KMS-11 (cell line): ENCODE measurements around the gene SLC1A2.

Source experiments
- H2AFZ ChIP-seq: fragments of 200-600 bp; sonication (generic); 2 replicates; pipeline ENCODE4 v1.6.1; 2016; ENCODE audit warnings: antibody characterized with exemption, mixed run types, low read depth
- H3K27ac ChIP-seq: fragments of 200-600 bp; sonication (generic); 2 replicates; pipeline ENCODE4 v1.6.1; 2016; ENCODE audit warnings: mild to moderate bottlenecking, mixed run types
- H3K27me3 ChIP-seq: fragments of 200-600 bp; sonication (generic); 2 replicates; pipeline ENCODE4 v1.6.1; 2017; ENCODE audit warnings: mild to moderate bottlenecking, low read depth, mixed run types, moderate library complexity; ENCODE audit not compliant: insufficient read depth
- H3K36me3 ChIP-seq: fragments of 200-600 bp; sonication (generic); 2 replicates; pipeline ENCODE4 v1.6.1; 2017; ENCODE audit warnings: mild to moderate bottlenecking, mixed run types; ENCODE audit not compliant: insufficient read depth
- H3K4me1 ChIP-seq: fragments of 200-600 bp; sonication (generic); 2 replicates; pipeline ENCODE4 v1.6.1; 2016; ENCODE audit warnings: mild to moderate bottlenecking, low read depth, mixed run types; ENCODE audit not compliant: poor library complexity, severe bottlenecking
- H3K4me2 ChIP-seq: fragments of 200-600 bp; sonication (generic); 2 replicates; pipeline ENCODE4 v1.7.0; 2016; ENCODE audit warnings: mild to moderate bottlenecking, mixed run types
- H3K4me3 ChIP-seq: fragments of 200-600 bp; sonication (generic); IDR thresholded peaks from 2 replicates; pipeline ENCODE4 v1.6.1; 2017; ENCODE audit warnings: low read depth, low read length, mixed read lengths; ENCODE audit not compliant: insufficient read depth
- H3K79me2 ChIP-seq: fragments of 200-600 bp; sonication (generic); 2 replicates; pipeline ENCODE4 v1.6.1; 2016; ENCODE audit warnings: low read depth, mixed run types; ENCODE audit not compliant: insufficient read depth
- H3K9ac ChIP-seq: fragments of 200-600 bp; sonication (generic); 2 replicates; pipeline ENCODE4 v1.6.1; 2016; ENCODE audit warnings: mild to moderate bottlenecking, mixed run types
- H4K20me1 ChIP-seq: fragments of 200-600 bp; sonication (generic); 2 replicates; pipeline ENCODE4 v1.6.1; 2016; ENCODE audit warnings: mild to moderate bottlenecking, mixed run types; ENCODE audit not compliant: insufficient read depth
- CTCF ChIP-seq: fragments of 200-600 bp; sonication (generic); conservative IDR thresholded peaks from 2 replicates; pipeline ENCODE4 v1.6.1; 2017; ENCODE audit warnings: low read depth, mild to moderate bottlenecking, antibody characterized with exemption, low read length, moderate library complexity, mixed read lengths

Gene SLC1A2

DNA sequence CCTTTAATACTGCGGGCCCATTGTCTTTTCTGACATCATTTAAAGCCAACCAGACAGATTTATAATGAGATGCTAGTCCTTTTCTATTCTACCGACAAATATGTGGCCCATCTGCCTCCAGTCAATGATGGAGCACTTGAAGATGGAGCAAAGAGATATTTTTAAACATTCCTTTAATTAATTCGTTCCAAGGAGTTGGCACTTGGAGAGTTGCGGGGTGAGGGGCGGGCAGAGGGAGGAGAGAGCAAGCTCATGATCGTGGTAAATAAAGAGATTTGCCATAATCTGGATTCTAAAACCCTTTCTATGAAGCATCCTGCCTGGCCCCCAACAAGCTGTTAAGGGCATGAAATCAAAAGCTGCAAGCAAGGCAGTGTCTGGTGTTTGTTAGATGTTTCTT, 5.0 kb downstream of the SLC1A2 start:
- Histone ChIP-seq H3K4me2 (no peak overlapping the region), H3K4me1 (no peaks in the 10 kb centered on the region), H3K9ac (no peak overlapping the region), H3K79me2 (no peaks in the 10 kb centered on the region), H2AFZ (no peak overlapping the region), H3K36me3 (no peaks in the 10 kb centered on the region), H4K20me1 (no peaks in the 10 kb centered on the region), H3K27ac (no peak overlapping the region), H3K4me3 (no peak overlapping the region), H3K27me3 (no peaks in the 10 kb centered on the region)
- TF ChIP-seq CTCF, result no peak

DNA sequence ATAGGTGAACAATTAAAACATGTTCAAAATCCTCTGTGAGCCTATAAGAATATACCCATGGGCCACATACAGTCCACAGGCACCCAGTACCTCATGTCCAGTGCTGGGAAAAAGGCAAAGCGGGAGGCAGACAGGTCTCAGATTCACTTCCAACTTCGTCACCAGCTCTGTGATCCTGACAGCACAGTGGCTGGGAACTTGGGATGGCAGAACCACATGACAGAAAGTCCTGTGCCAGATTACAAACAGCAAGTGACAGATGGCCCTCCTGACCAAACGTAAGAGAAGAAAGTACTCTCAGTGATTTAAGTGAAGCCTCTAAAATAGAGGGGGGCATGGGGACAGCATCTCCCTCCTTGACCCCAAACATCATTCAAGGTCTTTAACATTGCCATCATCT, 5.8 kb downstream of the SLC1A2 start:
- H3K9ac ChIP-seq, result no peak overlapping the region
- H2AFZ ChIP-seq, result no peak overlapping the region
- H3K36me3 ChIP-seq, result no peaks in the 10 kb centered on the region
- no peak overlapping the region for H3K4me2 ChIP-seq
- H3K4me1 ChIP-seq, result no peaks in the 10 kb centered on the region
- no peaks in the 10 kb centered on the region for H3K79me2 ChIP-seq
- H3K27me3 ChIP-seq, result no peaks in the 10 kb centered on the region
- H3K27ac ChIP-seq, result no peak overlapping the region
- no peaks in the 10 kb centered on the region for H4K20me1 ChIP-seq
- no peak overlapping the region for H3K4me3 ChIP-seq
- TF ChIP-seq CTCF, result no peak

GRCh38 chr11:35412285-35412684, 7.1 kb downstream of the SLC1A2 start:
- no peaks in the 10 kb centered on the region for H3K4me1 ChIP-seq
- H3K4me3 ChIP-seq, result no peak overlapping the region
- H3K79me2 ChIP-seq, result no peaks in the 10 kb centered on the region
- H3K27me3 ChIP-seq, result no peaks in the 10 kb centered on the region
- H3K9ac ChIP-seq, result no peak overlapping the region
- TF ChIP-seq CTCF, result peak; percentile 61
- H3K27ac ChIP-seq, result no peak overlapping the region
- H3K4me2 ChIP-seq, result no peak overlapping the region
- no peaks in the 10 kb centered on the region for H3K36me3 ChIP-seq
- H4K20me1 ChIP-seq, result no peaks in the 10 kb centered on the region
- H2AFZ ChIP-seq, result no peak overlapping the region

DNA sequence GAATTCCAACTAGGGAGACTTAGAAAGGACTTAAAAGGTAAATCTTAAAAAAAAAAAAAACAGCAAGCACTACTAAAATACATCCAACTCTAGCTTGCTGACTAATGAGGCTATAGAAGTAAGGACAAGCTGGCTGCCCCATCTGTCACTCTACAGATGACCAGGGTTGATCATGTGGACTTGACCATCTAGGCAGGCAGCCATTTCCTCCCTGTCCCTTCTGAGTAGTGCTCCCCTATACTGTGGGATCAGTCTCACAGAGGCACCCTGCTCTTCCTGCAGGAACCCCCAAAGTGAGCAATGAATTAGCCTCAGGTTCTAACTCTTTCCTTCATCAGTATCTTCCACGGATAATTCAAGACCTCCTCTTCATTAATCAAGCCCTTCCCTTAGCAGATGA, 12.3 kb downstream of the SLC1A2 start:
- H3K4me3 ChIP-seq, result no peak overlapping the region
- no peaks in the 10 kb centered on the region for H3K36me3 ChIP-seq
- H3K27me3 ChIP-seq, result no peaks in the 10 kb centered on the region
- no peak overlapping the region for H2AFZ ChIP-seq
- H3K27ac ChIP-seq, result no peak overlapping the region
- no peak for TF ChIP-seq CTCF
- no peaks in the 10 kb centered on the region for H3K79me2 ChIP-seq
- H4K20me1 ChIP-seq, result no peaks in the 10 kb centered on the region
- no peak overlapping the region for H3K9ac ChIP-seq
- no peaks in the 10 kb centered on the region for H3K4me1 ChIP-seq
- H3K4me2 ChIP-seq, result no peak overlapping the region

- Histone ChIP-seq H3K9ac (no peak overlapping the region), H3K4me2 (no peak overlapping the region), H3K36me3 (no peaks in the 10 kb centered on the region), H3K27ac (no peak overlapping the region), H3K4me1 (no peaks in the 10 kb centered on the region), H3K27me3 (no peaks in the 10 kb centered on the region), H3K4me3 (no peak overlapping the region), H2AFZ (no peak overlapping the region), H3K79me2 (no peaks in the 10 kb centered on the region), H4K20me1 (no peaks in the 10 kb centered on the region)
- peak; percentile 45 for TF ChIP-seq CTCF
Observed at GRCh38 chr11:35404388-35404775, 15.0 kb downstream of the SLC1A2 start.
